HG03175 (cell line): Measurements from ENCODE around the gene USP6NL.
"Not testable (repeated sequence)": the region's sequence is repeated elsewhere in the genome, so short reads cannot be mapped to it uniquely, and the experiment has no call there.

Source experiments
- ATAC-seq: cut with Tn5 transposase; IDR thresholded peaks from one replicate; pipeline ENCODE4 v1.9.1; 2021; ENCODE audit warnings: mild to moderate bottlenecking, moderate library complexity; ENCODE audit not compliant: unreplicated experiment

The USP6NL gene

DNA sequence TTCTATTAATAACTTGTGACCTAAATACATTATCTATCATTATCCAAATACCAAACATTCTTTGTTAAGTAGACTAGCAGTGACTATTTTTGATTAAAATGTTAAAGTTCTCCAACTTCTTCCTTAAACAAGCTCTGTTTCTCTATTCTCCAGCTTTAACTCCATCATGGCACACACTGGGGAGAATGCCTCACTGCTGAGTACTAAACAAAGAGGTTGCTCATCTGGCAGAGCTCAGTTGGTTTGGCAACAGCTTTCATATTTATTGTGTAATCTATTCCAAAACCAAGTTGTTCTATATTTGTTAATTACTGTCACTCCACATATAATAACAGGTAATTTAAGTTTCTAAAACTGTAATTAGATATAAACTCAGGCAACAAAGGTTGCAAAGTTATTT is 89.6 kb downstream of the USP6NL start:
- no peak for ATAC-seq

DNA sequence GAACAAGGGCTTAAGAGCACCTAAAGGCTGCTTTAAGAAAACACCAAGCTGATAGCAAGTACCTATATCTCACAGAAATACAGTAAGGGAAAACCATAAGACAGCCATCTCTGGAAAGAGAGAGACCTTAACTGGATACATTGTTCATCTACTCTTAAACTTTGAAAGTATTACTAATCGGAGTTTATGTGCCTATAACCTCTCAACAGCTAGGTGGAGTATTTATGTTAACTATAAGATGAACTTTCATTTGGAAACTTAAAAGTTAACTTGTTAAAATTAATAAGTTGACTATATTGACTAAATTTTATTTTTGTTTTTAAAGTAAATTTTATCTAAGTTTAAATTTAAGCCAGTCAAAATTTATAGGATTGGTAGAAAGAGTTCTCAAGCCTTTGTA is 90.6 kb downstream of the USP6NL start:
- no peak for ATAC-seq

GRCh38 chr10:11517150-11517549 is 94.3 kb downstream of the USP6NL start:
- peak; percentile 49 for ATAC-seq

GRCh38 chr10:11516431-11516746 is 95.1 kb downstream of the USP6NL start:
- ATAC-seq: peak; percentile 45

GRCh38 chr10:11515596-11516430 is 95.6 kb downstream of the USP6NL start:
- ATAC-seq: peak; percentile 62

DNA sequence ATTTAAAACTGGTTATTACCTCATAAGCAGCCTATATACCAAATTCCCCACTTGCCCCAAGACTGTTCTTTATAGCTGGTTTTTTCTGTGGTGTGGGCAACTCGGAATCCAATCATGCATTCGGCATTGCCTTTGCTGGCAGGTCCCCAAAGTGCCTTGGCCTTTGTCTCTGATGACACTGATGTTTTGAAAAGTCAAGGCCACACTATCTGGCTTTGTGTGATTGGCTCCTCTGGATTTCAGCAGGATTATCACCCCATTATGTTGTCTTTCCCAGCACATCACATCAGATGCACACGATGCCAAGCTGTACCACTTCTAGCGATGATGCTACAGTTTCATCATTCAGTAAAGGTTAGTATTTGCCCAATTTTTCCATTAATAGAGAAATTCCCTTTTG is 97.7 kb downstream of the USP6NL start:
- no peak for ATAC-seq

DNA sequence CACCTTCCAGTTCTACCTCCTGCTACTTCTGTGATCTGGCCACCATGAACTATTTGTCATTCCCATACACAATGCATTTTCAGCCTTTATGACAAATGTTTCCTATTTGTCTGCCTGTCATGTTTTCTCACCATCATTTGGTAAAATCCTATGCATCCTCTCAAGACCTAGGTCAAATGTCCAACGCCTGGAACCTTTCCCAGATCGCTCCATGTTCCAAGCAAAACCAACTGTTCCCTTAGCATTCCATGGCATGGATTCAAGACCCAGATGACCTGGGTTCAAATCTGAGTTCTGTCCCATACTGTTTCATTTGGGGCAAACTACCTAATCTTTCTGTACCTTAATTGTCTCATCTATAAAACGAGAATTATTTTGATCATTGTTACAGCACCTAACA is 98.9 kb downstream of the USP6NL start:
- ATAC-seq: no peak

DNA sequence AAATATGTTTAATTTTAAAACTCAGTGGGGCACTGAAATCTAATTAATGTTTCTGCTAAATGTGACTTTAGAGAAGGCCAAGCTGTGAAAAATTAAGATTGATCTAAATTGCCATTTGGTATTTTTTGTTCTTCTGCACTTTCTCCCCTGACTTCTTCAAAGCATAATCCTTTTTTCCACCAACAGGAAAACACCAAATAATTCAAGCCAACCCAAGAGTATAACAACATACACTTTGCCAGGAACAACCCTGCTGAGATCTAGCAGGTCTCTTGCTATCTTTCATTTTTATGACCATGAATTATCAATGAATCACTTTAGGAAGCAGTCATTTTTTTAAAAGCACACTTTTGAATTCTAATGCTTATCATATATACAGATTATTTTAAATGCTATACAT is 100.1 kb downstream of the USP6NL start:
- no peak for ATAC-seq

DNA sequence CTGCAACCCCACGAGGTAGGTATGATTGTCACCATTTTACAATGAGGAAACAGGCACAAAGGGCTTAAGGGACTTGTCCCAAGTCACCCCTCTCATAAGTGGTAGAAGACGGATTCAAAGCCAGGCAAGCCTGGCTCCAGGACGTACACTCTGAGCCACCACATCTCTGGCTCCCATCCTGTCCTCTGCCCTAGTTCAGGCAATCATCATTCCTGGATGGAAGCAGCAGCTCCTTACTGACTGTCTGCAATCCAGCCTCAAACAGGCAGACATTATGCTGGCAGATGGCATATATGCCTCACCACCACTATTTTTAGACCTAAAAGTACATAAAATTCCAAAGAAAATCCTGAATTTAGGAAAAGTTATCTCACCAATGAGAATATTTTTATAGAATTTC is 100.7 kb downstream of the USP6NL start:
- no peak for ATAC-seq

GRCh38 chr10:11510281-11510680 is 101.2 kb downstream of the USP6NL start:
- no peak for ATAC-seq

GRCh38 chr10:11509036-11509435 is 102.4 kb downstream of the USP6NL start:
- ATAC-seq: no peak

DNA sequence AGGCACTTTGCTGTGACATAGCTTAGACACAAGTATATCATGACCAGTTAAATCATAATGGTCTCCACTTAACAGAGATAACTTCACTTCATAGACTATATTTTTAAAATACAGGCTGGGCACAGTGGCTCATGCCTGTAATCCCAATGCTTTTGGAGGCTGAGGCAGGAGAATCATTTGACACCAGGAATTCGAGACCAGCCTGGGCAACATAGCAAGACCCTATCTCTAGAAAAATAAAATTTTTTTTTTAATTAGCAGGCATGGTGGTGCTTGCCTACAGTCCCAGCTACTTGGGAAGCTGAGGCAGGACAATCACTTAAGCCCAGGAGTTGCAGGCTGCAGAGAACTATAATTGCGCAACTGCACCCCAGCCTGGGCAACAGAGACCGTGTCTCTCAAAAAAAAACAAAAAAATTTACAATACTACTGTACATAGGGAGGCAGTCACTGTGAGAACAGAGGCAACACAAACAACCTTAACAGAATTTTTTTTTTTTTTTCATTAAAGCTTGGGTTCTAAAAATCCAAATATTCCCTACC is 105.1 kb downstream of the USP6NL start:
- ATAC-seq: no peak

DNA sequence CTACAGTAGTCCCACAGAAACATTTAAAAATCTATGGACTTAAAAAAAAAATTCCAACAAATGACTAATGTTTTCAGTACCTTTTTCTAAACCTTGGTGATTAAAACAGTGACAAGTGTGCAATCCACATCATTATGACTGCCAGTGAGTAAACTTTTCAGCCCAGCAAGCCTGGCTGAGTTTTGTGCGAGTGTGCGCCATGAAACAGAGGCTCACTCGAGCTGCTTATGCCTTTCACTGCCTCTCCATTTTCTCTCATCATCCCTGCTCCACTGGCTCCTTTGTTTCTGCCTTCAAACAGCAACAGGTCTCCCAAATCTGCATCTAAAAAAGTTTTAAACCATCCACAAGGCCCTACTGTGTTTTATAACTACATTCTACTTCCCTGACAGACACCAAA is 105.8 kb downstream of the USP6NL start:
- no peak for ATAC-seq

DNA sequence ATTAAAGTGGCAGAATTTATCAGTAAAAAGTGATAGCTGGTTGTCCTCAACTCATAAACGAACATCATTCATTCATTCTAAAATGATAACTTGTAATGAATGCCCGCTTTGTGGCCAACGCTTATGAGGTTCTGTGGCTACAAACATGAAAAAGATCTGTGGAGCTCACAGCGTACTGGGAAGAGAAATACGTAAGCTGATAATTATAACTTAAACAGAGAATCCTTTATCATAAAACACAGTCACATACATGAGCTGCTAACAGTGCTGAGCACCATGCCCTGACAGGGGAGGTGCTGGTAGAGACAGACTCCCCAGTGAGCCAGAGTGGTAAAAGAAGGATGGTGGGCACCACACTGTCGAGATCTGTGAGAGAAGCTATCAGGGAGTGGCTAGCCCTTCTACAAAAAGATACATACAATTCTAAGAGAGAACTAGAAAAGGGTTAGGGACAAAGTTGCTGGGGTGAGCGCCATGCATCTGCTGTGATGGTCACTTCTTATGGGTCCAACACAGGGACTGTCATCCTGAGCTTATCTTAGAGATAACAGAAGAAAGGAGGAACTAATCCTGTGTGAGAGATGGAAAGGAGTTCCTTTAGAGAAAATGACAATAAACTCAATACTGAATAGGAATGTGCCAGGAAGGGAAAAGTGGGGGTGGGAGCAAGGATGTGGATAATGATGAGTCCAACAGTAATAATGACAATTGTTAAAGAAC is 106.7 kb downstream of the USP6NL start:
- ATAC-seq: no peak

DNA sequence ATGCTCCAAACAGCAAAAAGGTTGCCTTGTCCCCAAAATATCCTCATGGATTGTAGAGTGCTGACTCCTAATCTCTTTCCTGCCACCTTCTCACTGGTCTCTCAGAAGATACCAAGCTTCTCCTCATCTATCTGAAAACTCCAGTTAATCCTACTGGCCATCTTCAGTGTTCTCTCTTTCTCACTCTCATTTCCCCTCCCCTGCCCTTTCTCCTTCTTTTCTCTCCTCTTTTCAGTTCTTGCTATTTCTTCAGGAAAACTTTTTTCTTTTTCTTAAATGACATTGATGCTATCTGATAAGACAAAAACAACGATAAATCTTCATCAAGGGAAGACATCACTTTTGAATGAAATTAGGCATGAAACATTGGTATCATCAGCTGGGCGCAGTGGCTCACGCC is 109.8 kb downstream of the USP6NL start:
- ATAC-seq: no peak

DNA sequence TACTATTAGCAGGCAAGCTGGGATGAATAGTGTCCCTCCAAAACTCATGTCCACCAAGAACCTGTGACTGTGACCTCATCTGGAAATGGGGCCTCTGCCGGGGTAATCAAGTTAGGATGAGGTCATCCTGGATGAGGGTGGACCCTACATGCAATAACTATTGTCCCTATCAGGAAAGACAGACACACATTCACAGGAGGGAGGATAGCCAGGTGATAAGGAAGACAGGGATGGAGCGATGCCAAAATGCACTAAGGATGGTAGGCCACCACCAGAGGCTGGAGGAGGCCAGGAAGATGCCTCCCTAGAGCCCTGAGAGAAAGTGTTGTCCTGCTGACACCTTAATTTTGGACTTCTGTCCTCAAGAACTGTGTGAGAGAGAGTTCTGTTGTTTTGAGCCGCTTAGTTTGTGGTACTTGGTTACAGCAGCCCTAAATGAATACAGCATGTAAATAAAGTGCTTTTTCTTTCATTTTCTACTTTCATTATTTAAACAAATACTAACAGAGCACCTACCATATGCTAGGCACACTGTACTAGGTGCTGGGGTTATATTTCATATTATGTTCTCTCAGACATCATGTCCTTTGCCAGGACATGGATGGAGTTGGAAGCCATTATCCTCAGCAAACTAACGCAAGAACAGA is 111.9 kb downstream of the USP6NL start:
- ATAC-seq: peak; percentile 57

DNA sequence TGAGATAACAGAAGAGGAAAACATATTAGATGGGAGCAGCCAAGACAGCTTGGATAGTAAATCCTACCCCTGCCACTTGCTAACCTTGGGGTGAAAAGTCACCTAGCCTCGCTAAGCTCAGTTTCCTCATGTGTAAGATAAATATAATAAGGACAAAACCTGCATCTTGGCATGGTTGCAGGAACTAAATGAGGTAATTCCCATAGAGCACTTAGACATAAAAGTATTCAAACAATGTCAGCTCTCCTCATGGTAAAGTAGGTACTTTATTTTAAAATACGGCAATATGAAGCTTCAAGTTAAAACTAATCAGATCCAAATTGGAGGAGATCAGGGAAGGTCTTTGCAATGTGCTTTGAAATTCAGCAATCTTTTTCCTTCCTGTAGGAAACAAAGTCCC is 113.1 kb downstream of the USP6NL start:
- no peak for ATAC-seq

DNA sequence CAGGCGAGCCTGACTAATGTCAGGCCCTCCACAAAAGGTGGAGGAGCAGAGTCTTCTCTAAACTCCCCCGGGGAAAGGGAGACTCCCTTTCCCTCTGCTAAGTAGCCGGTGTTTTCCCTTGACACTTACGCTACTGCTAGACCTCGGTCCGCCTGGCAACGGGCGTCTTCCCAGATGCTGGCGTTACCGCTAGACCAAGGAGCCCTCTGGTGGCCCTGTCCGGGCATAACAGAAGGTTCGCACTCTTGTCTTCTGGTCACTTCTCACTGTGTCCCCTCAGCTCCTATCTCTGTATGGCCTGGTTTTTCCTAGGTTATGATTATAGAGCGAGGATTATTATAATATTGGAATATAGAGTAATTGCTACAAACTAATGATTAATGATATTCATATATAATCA is 116.5 kb downstream of the USP6NL start:
- ATAC-seq: not testable (repeated sequence)

DNA sequence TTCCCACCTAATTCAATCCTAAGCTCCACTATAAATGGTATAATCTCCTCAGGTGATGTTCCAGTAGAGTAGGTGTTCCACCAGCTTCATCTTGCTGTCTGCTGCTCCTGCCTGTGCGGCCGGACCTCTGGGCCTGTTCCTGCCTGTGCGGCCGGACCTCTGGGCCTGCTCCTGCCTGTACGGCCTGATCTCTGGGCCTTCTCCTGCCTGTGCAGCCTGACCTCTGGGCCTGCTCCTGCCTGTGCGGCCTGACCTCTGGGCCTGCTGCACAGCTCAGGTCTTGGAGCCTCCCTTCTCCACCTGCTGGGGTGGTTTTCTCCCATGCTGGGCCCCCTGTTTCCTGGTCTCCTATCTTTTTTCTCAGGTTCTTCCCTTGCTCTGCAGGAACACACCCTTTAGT is 117.8 kb downstream of the USP6NL start:
- no peak for ATAC-seq

- no peak for ATAC-seq
These were observed 120.4 kb downstream of the USP6NL start for GRCh38 chr10:11491087-11491486.

DNA sequence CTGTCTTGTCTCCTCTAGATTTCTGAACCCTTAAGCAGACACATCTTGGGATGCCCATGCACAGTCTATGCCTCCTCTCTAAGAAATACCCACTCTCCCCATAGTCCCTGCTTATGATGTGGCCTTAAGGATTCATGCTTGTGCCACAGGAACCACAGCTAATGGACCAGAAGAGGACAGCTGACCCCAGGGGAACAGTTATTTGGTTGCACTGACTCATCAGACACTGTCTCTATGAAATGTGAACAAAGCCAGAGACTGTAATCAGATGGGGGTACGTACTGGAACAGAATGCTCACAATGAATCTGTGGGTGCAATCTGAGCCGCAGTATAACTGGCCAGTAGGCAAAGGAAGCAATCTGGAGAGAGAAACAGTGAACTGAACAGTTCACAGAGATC is 121.9 kb downstream of the USP6NL start:
- no peak for ATAC-seq

- no peak for ATAC-seq
These were observed 123.3 kb downstream of the USP6NL start for GRCh38 chr10:11488126-11488525.
